Measurements from ENCODE around the gene OXLD1. TPM values are rescaled to one million over a fixed set of nuclear protein-coding genes. Genes with fewer than 3 reads are reported as not detected.

OXLD1 gene
- total RNA-seq, 1 experiment from 2014 or later, result 37.0 TPM

GRCh38 chr17:81690549-81690948 lies 24.1 kb upstream of the OXLD1 start:
- intact Hi-C loops (cut with micrococcal nuclease; ENCODE audit: unreplicated experiment), result no loop called here
- Mint-ChIP-seq H3K36me3 (ENCODE audit: insufficient read depth, unreplicated experiment) (peaks cover 78% of the 10 kb centered on the region), H3K4me3 (ENCODE audit: unreplicated experiment) (no peak overlapping the region), H3K4me1 (ENCODE audit: low read depth, unreplicated experiment) (no peaks in the 10 kb centered on the region), H3K9me3 (ENCODE audit: unreplicated experiment) (no peaks in the 10 kb centered on the region), H3K27ac (ENCODE audit: unreplicated experiment) (no peak overlapping the region), H3K27me3 (ENCODE audit: insufficient read depth, unreplicated experiment) (no peaks in the 10 kb centered on the region)
- Histone ChIP-seq H3K36me3 (ENCODE audit: control insufficient read depth, insufficient read depth, low read length) (peaks cover 7% of the 10 kb centered on the region), H3K9me3 (no peaks in the 10 kb centered on the region), H3K27me3 (replicated peaks; ENCODE audit: control insufficient read depth, insufficient read depth, low read length) (no peaks in the 10 kb centered on the region), H3K4me3 (ENCODE audit: low read depth, low read length) (no peak overlapping the region), H3K4me1 (no peaks in the 10 kb centered on the region)
- TF ChIP-seq CTCF (IDR thresholded peaks at IDR 0.05; ENCODE audit: insufficient read depth in 1 of 2, low read depth in 1 of 2, low read length in 1 of 2, severe bottlenecking in 1 of 2, unreplicated experiment in 1 of 2), result no peak
- no TSS peak for BruUV-seq (replicated peaks)
- DNase-seq, result no peak
- POLR2A ChIA-PET, result no interaction called here
- CTCF ChIA-PET, result no interaction called here

- H3K9me3 ChIP-seq, result no peaks in the 10 kb centered on the region
- H3K27me3 ChIP-seq (replicated peaks; ENCODE audit: control insufficient read depth, insufficient read depth, low read length), result no peaks in the 10 kb centered on the region
- H3K4me3 Mint-ChIP-seq (ENCODE audit: unreplicated experiment), result no peak overlapping the region
- no peaks in the 10 kb centered on the region for H3K9me3 Mint-ChIP-seq (ENCODE audit: unreplicated experiment)
- intact Hi-C loops (cut with micrococcal nuclease; ENCODE audit: unreplicated experiment), result no loop called here
- CTCF ChIA-PET, result interaction anchor here (0.5 kb wide), 1 partner anchor 83 kb away, joined by 3 read pairs; no protein-coding TSS in a partner anchor
- H3K36me3 Mint-ChIP-seq (ENCODE audit: insufficient read depth, unreplicated experiment), result peaks cover 75% of the 10 kb centered on the region
- H3K4me1 ChIP-seq, result 0 out of 2 replicates have a peak, but pooled peaks cover 3% of the 10 kb centered on the region
- POLR2A ChIA-PET, result no interaction called here
- DNase-seq, result no peak
- TF ChIP-seq CTCF (IDR thresholded peaks at IDR 0.05; ENCODE audit: insufficient read depth in 1 of 2, low read depth in 1 of 2, low read length in 1 of 2, severe bottlenecking in 1 of 2, unreplicated experiment in 1 of 2), result no peak
- no TSS peak for BruUV-seq (replicated peaks)
- peaks cover 7% of the 10 kb centered on the region for H3K36me3 ChIP-seq (ENCODE audit: control insufficient read depth, insufficient read depth, low read length)
- peak overlapping the region; percentile 5 for H3K27ac Mint-ChIP-seq (ENCODE audit: unreplicated experiment)
- no peak overlapping the region for H3K4me3 ChIP-seq (ENCODE audit: low read depth, low read length)
- no peaks in the 10 kb centered on the region for H3K4me1 Mint-ChIP-seq (ENCODE audit: low read depth, unreplicated experiment)
- no peaks in the 10 kb centered on the region for H3K27me3 Mint-ChIP-seq (ENCODE audit: insufficient read depth, unreplicated experiment)
These were observed 23.7 kb upstream of the OXLD1 start for GRCh38 chr17:81690066-81690465.

- H3K4me3 Mint-ChIP-seq (ENCODE audit: unreplicated experiment), result no peak overlapping the region
- no peaks in the 10 kb centered on the region for H3K27me3 Mint-ChIP-seq (ENCODE audit: insufficient read depth, unreplicated experiment)
- H3K4me1 Mint-ChIP-seq (ENCODE audit: low read depth, unreplicated experiment), result no peaks in the 10 kb centered on the region
- TF ChIP-seq CTCF (IDR thresholded peaks at IDR 0.05; ENCODE audit: insufficient read depth in 1 of 2, low read depth in 1 of 2, low read length in 1 of 2, severe bottlenecking in 1 of 2, unreplicated experiment in 1 of 2), result no peak
- intact Hi-C loops (cut with micrococcal nuclease; ENCODE audit: unreplicated experiment), result no loop called here
- BruUV-seq (replicated peaks), result no TSS peak
- Histone ChIP-seq H3K27me3 (replicated peaks; ENCODE audit: control insufficient read depth, insufficient read depth, low read length) (no peaks in the 10 kb centered on the region), H3K36me3 (ENCODE audit: control insufficient read depth, insufficient read depth, low read length) (peaks cover 7% of the 10 kb centered on the region), H3K4me1 (0 out of 2 replicates have a peak, but pooled peaks cover 6% of the 10 kb centered on the region), H3K9me3 (no peaks in the 10 kb centered on the region), H3K4me3 (ENCODE audit: low read depth, low read length) (no peak overlapping the region)
- H3K36me3 Mint-ChIP-seq (ENCODE audit: insufficient read depth, unreplicated experiment), result peaks cover 66% of the 10 kb centered on the region
- no peak for DNase-seq
- H3K9me3 Mint-ChIP-seq (ENCODE audit: unreplicated experiment), result no peaks in the 10 kb centered on the region
- POLR2A ChIA-PET, result no interaction called here
- no peak overlapping the region for H3K27ac Mint-ChIP-seq (ENCODE audit: unreplicated experiment)
- CTCF ChIA-PET, result no interaction called here
These were observed 22.2 kb upstream of the OXLD1 start for GRCh38 chr17:81688616-81689015.
